CD4-positive, alpha-beta memory T cell (primary cell): ENCODE measurements around the gene MAN1C1. TPM values are rescaled to one million over a fixed set of nuclear protein-coding genes. Genes with fewer than 3 reads are reported as not detected.

Source experiments
- CTCF ChIA-PET: fragments of 350-600 bp; sonication (Branson Sonifier 250); formaldehyde crosslinking; loops from one replicate; lab custom pipeline; 2021; ENCODE audit warnings: inconsistent platforms; ENCODE audit not compliant: partially characterized antibody; lab: Charles Lee
- POLR2A ChIA-PET: fragments of 350-600 bp; sonication (Branson Sonifier 250); formaldehyde crosslinking; loops from one replicate; lab custom pipeline; 2021; ENCODE audit not compliant: partially characterized antibody; lab: Charles Lee
- DNase-seq, 5 donors: peaks; one replicate each; pipeline versions ENCODE4 v3.0.0 to v3.0.0-alpha.2; 2020 to 2022; ENCODE audit warnings: mixed read lengths in 1 of 5
- H3K27ac ChIP-seq: one replicate; pipeline ENCODE4 v1.7.0; 2013; ENCODE audit warnings: low read depth, low read length
- H3K27me3 ChIP-seq: 2 replicates; pipeline ENCODE4 v1.7.0; 2013; ENCODE audit warnings: mild to moderate bottlenecking, low read length, moderate library complexity; ENCODE audit not compliant: insufficient read depth
- H3K36me3 ChIP-seq: 2 replicates; pipeline ENCODE4 v1.7.0; 2013; ENCODE audit warnings: mild to moderate bottlenecking, low read length, moderate library complexity; ENCODE audit not compliant: insufficient read depth
- H3K4me1 ChIP-seq: 2 replicates; pipeline ENCODE4 v1.7.0; 2013; ENCODE audit warnings: mild to moderate bottlenecking, low read length, moderate library complexity; ENCODE audit not compliant: insufficient read depth
- H3K4me3 ChIP-seq, 2 donors: one replicate each; pipeline ENCODE4 v1.7.0; 2013; ENCODE audit warnings: low read length in 2 of 2, mild to moderate bottlenecking in 1 of 2
- H3K9me3 ChIP-seq, 2 donors: one replicate each; pipeline ENCODE4 v1.7.0; 2013; ENCODE audit warnings: low read length in 2 of 2, control low read depth in 1 of 2; ENCODE audit not compliant: control insufficient read depth in 1 of 2
- H3K27ac Mint-ChIP-seq, 7 donors: one replicate each; pipeline ENCODE4 v1.8.0; 2020 to 2021; ENCODE audit warnings: mixed read lengths in 7 of 7, mild to moderate bottlenecking in 6 of 7, inconsistent platforms in 3 of 7, moderate library complexity in 3 of 7
- H3K27me3 Mint-ChIP-seq, 2 donors: one replicate each; pipeline ENCODE4 v1.8.0; 2020 to 2021; ENCODE audit warnings: mixed read lengths in 2 of 2
- H3K36me3 Mint-ChIP-seq, 2 donors: one replicate each; pipeline ENCODE4 v1.8.0; 2020 to 2021; ENCODE audit warnings: mixed read lengths in 2 of 2, inconsistent platforms in 1 of 2, mild to moderate bottlenecking in 1 of 2
- H3K4me1 Mint-ChIP-seq, 4 donors: one replicate each; pipeline ENCODE4 v1.8.0; 2020 to 2021; ENCODE audit warnings: mixed read lengths in 4 of 4, mild to moderate bottlenecking in 1 of 4
- H3K4me3 Mint-ChIP-seq, 8 donors: one replicate each; pipeline ENCODE4 v1.8.0; 2020 to 2021; ENCODE audit warnings: mixed read lengths in 8 of 8, mild to moderate bottlenecking in 7 of 8, moderate library complexity in 6 of 8, inconsistent platforms in 3 of 8
- H3K9me3 Mint-ChIP-seq, 8 donors: one replicate each; pipeline ENCODE4 v1.8.0; 2020 to 2021; ENCODE audit warnings: mixed read lengths in 8 of 8, mild to moderate bottlenecking in 5 of 8, inconsistent platforms in 3 of 8, moderate library complexity in 1 of 8
- intact Hi-C: fragments of 100-400 bp; cut with micrococcal nuclease; formaldehyde crosslinking; loops from one replicate; pipeline ENCODE4 v1.15.1; 2023
- polyA plus RNA-seq, 2 donors: library from polyadenylated mRNA; unstranded; fragments of 300-500 nt; fragmentation: Illumina TruSeq; gene quantifications; one replicate each; pipeline ENCODE4 v1.2.3, GENCODE V29; 2021
- total RNA-seq, 2 experiments: library from RNA; stranded (reverse); gene quantifications; one replicate each; pipeline ENCODE4 v1.2.3, GENCODE V29; 2021

MAN1C1 gene
- total and polyA plus RNA-seq, 4 experiments from 2014 or later = 3.6 to 45.1 (median 26.5) TPM

GRCh38 chr1:25740071-25740470 lies 123.5 kb downstream of the MAN1C1 start:
- peaks cover 3 to 11% of the 10 kb centered on the region in 2 donors for H3K36me3 Mint-ChIP-seq
- H3K27me3 Mint-ChIP-seq = no peaks in the 10 kb centered on the region
- no peak overlapping the region for H3K4me3 Mint-ChIP-seq
- ChIA-PET CTCF (interaction anchor here (1.0 kb wide), 1 partner anchor 49 kb away, joined by 3 read pairs; no protein-coding TSS in a partner anchor), POLR2A (no interaction called here)
- H3K27ac Mint-ChIP-seq = peak overlapping the region in 3 of 7 donors; percentile 17 to 55 (median 36)
- H3K9me3 ChIP-seq = no peaks in the 10 kb centered on the region
- intact Hi-C loops = no loop called here
- H3K27ac ChIP-seq = no peak overlapping the region
- H3K36me3 ChIP-seq = no peaks in the 10 kb centered on the region
- DNase-seq = no peak
- no peak overlapping the region for H3K4me3 ChIP-seq
- H3K4me1 ChIP-seq = no peaks in the 10 kb centered on the region
- H3K27me3 ChIP-seq = no peaks in the 10 kb centered on the region
- no peaks in the 10 kb centered on the region for H3K9me3 Mint-ChIP-seq
- peaks cover 17 to 32% (median 20%) of the 10 kb centered on the region in 4 donors for H3K4me1 Mint-ChIP-seq

- Mint-ChIP-seq H3K9me3 (no peaks in the 10 kb centered on the region), H3K36me3 (peaks cover 2 to 11% of the 10 kb centered on the region in 2 donors), H3K4me1 (peaks cover 13 to 26% (median 17%) of the 10 kb centered on the region in 4 donors), H3K4me3 (no peak overlapping the region), H3K27ac (peak overlapping the region in 2 of 7 donors; percentile 7 to 43), H3K27me3 (no peaks in the 10 kb centered on the region)
- Histone ChIP-seq H3K9me3 (no peaks in the 10 kb centered on the region), H3K36me3 (no peaks in the 10 kb centered on the region), H3K27me3 (no peaks in the 10 kb centered on the region), H3K27ac (no peak overlapping the region), H3K4me1 (no peaks in the 10 kb centered on the region), H3K4me3 (no peak overlapping the region)
- intact Hi-C loops = no loop called here
- ChIA-PET CTCF (no interaction called here), POLR2A (interaction anchor here (0.8 kb wide), 1 partner anchor 17 kb away, joined by 3 read pairs; no protein-coding TSS in a partner anchor)
- DNase-seq = no peak
Observed at GRCh38 chr1:25742316-25742715, 125.7 kb downstream of the MAN1C1 start.

- CTCF ChIA-PET = no interaction called here
- Histone ChIP-seq H3K9me3 (no peaks in the 10 kb centered on the region), H3K27me3 (no peaks in the 10 kb centered on the region), H3K4me1 (no peaks in the 10 kb centered on the region), H3K36me3 (no peaks in the 10 kb centered on the region), H3K4me3 (no peak overlapping the region), H3K27ac (no peak overlapping the region)
- Mint-ChIP-seq H3K4me3 (no peak overlapping the region), H3K27ac (peak overlapping the region in 3 of 7 donors; percentile 17 to 51 (median 30)), H3K36me3 (peaks cover 0 to 2% of the 10 kb centered on the region in 2 donors), H3K27me3 (no peaks in the 10 kb centered on the region), H3K9me3 (no peaks in the 10 kb centered on the region), H3K4me1 (peaks cover 13 to 21% (median 17%) of the 10 kb centered on the region in 4 donors)
- intact Hi-C loops = no loop called here
- no peak for DNase-seq
- POLR2A ChIA-PET = no interaction called here
Observed at GRCh38 chr1:25743164-25744139, 126.9 kb downstream of the MAN1C1 start.

- Mint-ChIP-seq H3K36me3 (peaks cover 0 to 2% of the 10 kb centered on the region in 2 donors), H3K27ac (no peak overlapping the region)
- CTCF ChIA-PET = no interaction called here
Observed at GRCh38 chr1:25744140-25744581, 127.6 kb downstream of the MAN1C1 start.

GRCh38 chr1:25744636-25745425 lies 128.2 kb downstream of the MAN1C1 start:
- Histone ChIP-seq H3K36me3 (no peaks in the 10 kb centered on the region), H3K9me3 (no peaks in the 10 kb centered on the region), H3K4me1 (no peaks in the 10 kb centered on the region), H3K27ac (no peak overlapping the region), H3K4me3 (no peak overlapping the region), H3K27me3 (no peaks in the 10 kb centered on the region)
- H3K4me1 Mint-ChIP-seq = peaks cover 13 to 20% (median 16%) of the 10 kb centered on the region in 4 donors
- H3K27me3 Mint-ChIP-seq = no peaks in the 10 kb centered on the region
- no peaks in the 10 kb centered on the region for H3K9me3 Mint-ChIP-seq
- no peak for DNase-seq
- H3K4me3 Mint-ChIP-seq = no peak overlapping the region
- POLR2A ChIA-PET = interaction anchor here (1.0 kb wide), 1 partner anchor 43 kb away, joined by 3 read pairs; no protein-coding TSS in a partner anchor
- intact Hi-C loops = no loop called here
- H3K27ac Mint-ChIP-seq = peak overlapping the region in 1 of 7 donors; percentile 55
- H3K36me3 Mint-ChIP-seq = peaks cover 0 to 3% of the 10 kb centered on the region in 2 donors
- CTCF ChIA-PET = no interaction called here

More at GRCh38 chr1:25744140-25744581, 127.6 kb downstream of the MAN1C1 start:
- POLR2A ChIA-PET = no interaction called here
- H3K4me3 ChIP-seq = no peak overlapping the region
- intact Hi-C loops = no loop called here
- H3K27ac ChIP-seq = no peak overlapping the region
- H3K9me3 ChIP-seq = no peaks in the 10 kb centered on the region
- no peaks in the 10 kb centered on the region for H3K27me3 ChIP-seq
- H3K4me3 Mint-ChIP-seq = no peak overlapping the region
- H3K4me1 ChIP-seq = no peaks in the 10 kb centered on the region
- H3K9me3 Mint-ChIP-seq = no peaks in the 10 kb centered on the region
- peaks cover 13 to 21% (median 17%) of the 10 kb centered on the region in 4 donors for H3K4me1 Mint-ChIP-seq
- no peaks in the 10 kb centered on the region for H3K27me3 Mint-ChIP-seq
- no peak for DNase-seq
- H3K36me3 ChIP-seq = no peaks in the 10 kb centered on the region

- H3K9me3 Mint-ChIP-seq = no peaks in the 10 kb centered on the region
- DNase-seq = no peak
- intact Hi-C loops = no loop called here
- ChIA-PET CTCF (interaction anchor here (1.3 kb wide), 1 partner anchor 64 kb away, joined by 3 read pairs; no protein-coding TSS in a partner anchor), POLR2A (no interaction called here)
- Histone ChIP-seq H3K9me3 (no peaks in the 10 kb centered on the region), H3K4me1 (no peaks in the 10 kb centered on the region), H3K4me3 (no peak overlapping the region), H3K36me3 (no peaks in the 10 kb centered on the region), H3K27me3 (no peaks in the 10 kb centered on the region), H3K27ac (no peak overlapping the region)
- H3K27me3 Mint-ChIP-seq = no peaks in the 10 kb centered on the region
- H3K4me3 Mint-ChIP-seq = no peak overlapping the region
- no peak overlapping the region for H3K27ac Mint-ChIP-seq
- peaks cover 6 to 18% (median 15%) of the 10 kb centered on the region in 4 donors for H3K4me1 Mint-ChIP-seq
- H3K36me3 Mint-ChIP-seq = peaks cover 8 to 10% of the 10 kb centered on the region in 2 donors
Observed at GRCh38 chr1:25746299-25747045, 129.9 kb downstream of the MAN1C1 start.
